HepG2 (cell line): Measurements from ENCODE around the gene MACROD2. TPM values are rescaled to one million over a fixed set of nuclear protein-coding genes. Genes with fewer than 3 reads are reported as not detected.

Experiments
- GFI1 ChIP-seq: sonication (generic); formaldehyde crosslinking; IDR thresholded peaks from 2 replicates; pipeline ENCODE4 v1.5.0; 2020; ENCODE audit warnings: missing genetic modification reagents, mild to moderate bottlenecking, borderline replicate concordance
- SPEN ChIP-seq: sonication (generic); formaldehyde crosslinking; IDR thresholded peaks from 2 replicates; pipeline ENCODE4 v1.5.1; 2020; ENCODE audit warnings: low read depth, mild to moderate bottlenecking, missing genetic modification reagents
- ZBTB40 ChIP-seq, 2 experiments: fragments of 450-650 bp in 1 of 2; sonication (generic) in 1 of 2; formaldehyde crosslinking in 1 of 2; IDR thresholded peaks; 2 replicates each; pipeline versions ENCODE4 v1.6.1 to v1.8.0; 2016 to 2022; ENCODE audit warnings: antibody characterized with exemption in 1 of 2, mild to moderate bottlenecking in 1 of 2, missing genetic modification reagents in 1 of 2
- ZHX2 ChIP-seq, 2 experiments: sonication (generic) in 1 of 2; formaldehyde crosslinking in 1 of 2; IDR thresholded peaks; 2 replicates each; pipeline versions ENCODE4 v1.6.1 to v1.9.0; 2014 to 2022; ENCODE audit warnings: antibody characterized with exemption in 1 of 2, borderline replicate concordance in 1 of 2, inconsistent platforms in 1 of 2, low read depth in 1 of 2, missing genetic modification reagents in 1 of 2
- ZNF574 ChIP-seq: sonication (generic); formaldehyde crosslinking; IDR thresholded peaks from 2 replicates; pipeline ENCODE4 v1.4.0; 2020; ENCODE audit warnings: missing genetic modification reagents
- polyA plus RNA-seq, 8 experiments: library from polyadenylated mRNA; depleted of rRNA in 3 of 8; stranded (reverse) in 7 of 8; unstranded in 1 of 8; fragments of >200 nt; fragmentation: Illumina TruSeq in 4 of 8; extraction: Trizol in 4 of 8; gene quantifications; 2 replicates each; pipeline versions ENCODE4 v1.2.1 to v1.2.3, GENCODE V29; 2011 to 2016; ENCODE audit warnings: low read depth in 4 of 8, missing spikeins in 1 of 8, mixed read lengths in 1 of 8; ENCODE audit not compliant: insufficient read depth in 1 of 8
- total RNA-seq, 5 experiments: library from RNA; depleted of rRNA; stranded (reverse); fragments of >200 nt; fragmentation: Illumina TruSeq; extraction: Trizol; gene quantifications; 2 replicates each; pipeline ENCODE4 v1.2.3, GENCODE V29; 2016; ENCODE audit warnings: low read depth in 1 of 5

MACROD2 gene
- total and polyA plus RNA-seq, 2 of the 13 experiments (the other 11 are each of a cell fraction or from before 2014, with no cell fraction given) = 0.13 to 0.51 TPM

GRCh38 chr20:16007164-16007563 is 2011.8 kb downstream of the MACROD2 start (continued):
- TF ChIP-seq ZNF574 (CRISPR knock-in tag) (no peak), ZBTB40 (IDR thresholded peaks at IDR 0.05) (no peak), ZBTB40 (CRISPR knock-in tag; IDR thresholded peaks at IDR 0.05) (no peak), ZHX2 (IDR thresholded peaks at IDR 0.05; ENCODE audit: low read depth) (no peak), ZHX2 (CRISPR knock-in tag; IDR thresholded peaks at IDR 0.05; ENCODE audit: borderline replicate concordance) (no peak), GFI1 (CRISPR knock-in tag) (no peak), SPEN (CRISPR knock-in tag) (no peak)
